ENCODE results near the gene NTN4.

DNA sequence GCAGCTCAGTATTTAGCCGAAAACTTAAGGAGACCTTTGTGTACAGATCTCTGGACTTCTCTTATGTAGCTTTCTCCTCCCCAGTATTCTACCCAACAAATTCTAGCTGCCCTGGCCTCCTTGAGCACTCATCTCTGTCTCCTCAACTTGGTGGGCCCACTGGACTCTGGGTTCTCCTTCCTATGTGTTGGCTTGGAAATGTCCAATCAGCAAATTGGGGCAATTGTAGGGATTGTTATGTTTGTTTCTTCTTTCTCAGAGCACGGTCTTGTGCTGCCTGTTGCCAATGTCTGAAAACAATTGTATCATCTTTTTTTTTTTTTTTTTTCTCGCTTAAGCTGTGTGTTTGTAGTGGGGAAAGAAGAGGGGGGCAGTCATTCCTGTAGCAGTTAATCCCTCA lies 30.2 kb downstream of the NTN4 start:
- TF ChIP-seq POLR2A (IDR thresholded peaks at IDR 0.05; ENCODE audit: low read depth, low read length) (no peak), POLR2AphosphoS5 (IDR thresholded peaks at IDR 0.05; ENCODE audit: low read depth, low read length) (no peak)

All from GM12892 (cell line).